Smooth muscle cell (in vitro differentiated cells): Measurements from ENCODE around the gene IRF4. TPM values are rescaled to one million over a fixed set of nuclear protein-coding genes. Genes with fewer than 3 reads are reported as not detected.

Source experiments
- DNase-seq: peaks from one replicate; lab custom pipeline; 2025; ENCODE audit not compliant: unreplicated experiment; lab: John Stamatoyannopoulos, UW
- H2AFZ ChIP-seq: fragments of 200-600 bp; sonication (generic); 2 replicates; pipeline ENCODE4 v1.6.0; 2016; ENCODE audit warnings: antibody characterized with exemption, low read depth, mild to moderate bottlenecking
- H3F3A ChIP-seq: fragments of 200-600 bp; sonication (generic); 2 replicates; pipeline ENCODE4 v1.6.0; 2017; ENCODE audit warnings: antibody characterized with exemption, low read depth
- H3K27ac ChIP-seq: fragments of 200-600 bp; sonication (generic); 2 replicates; pipeline ENCODE4 v1.5.1; 2016; ENCODE audit warnings: low read depth, mild to moderate bottlenecking
- H3K27me3 ChIP-seq: fragments of 200-600 bp; sonication (generic); 2 replicates; pipeline ENCODE4 v1.6.1; 2016; ENCODE audit warnings: low read depth, mild to moderate bottlenecking
- H3K36me3 ChIP-seq: fragments of 200-600 bp; sonication (generic); 2 replicates; pipeline ENCODE4 v1.5.1; 2016; ENCODE audit warnings: low read depth
- H3K4me1 ChIP-seq: fragments of 200-600 bp; sonication (generic); 2 replicates; pipeline ENCODE4 v1.5.1; 2016; ENCODE audit warnings: low read depth
- H3K4me2 ChIP-seq: fragments of 200-600 bp; sonication (generic); 2 replicates; pipeline ENCODE4 v1.6.0; 2016; ENCODE audit warnings: mild to moderate bottlenecking
- H3K4me3 ChIP-seq: fragments of 200-600 bp; sonication (generic); 2 replicates; pipeline ENCODE4 v1.5.1; 2016; ENCODE audit warnings: mild to moderate bottlenecking
- H3K79me2 ChIP-seq: fragments of 200-600 bp; sonication (generic); 2 replicates; pipeline ENCODE4 v1.6.0; 2016; ENCODE audit warnings: low read depth, mild to moderate bottlenecking
- H3K9ac ChIP-seq: fragments of 200-600 bp; sonication (generic); 2 replicates; pipeline ENCODE4 v1.6.0; 2016; ENCODE audit warnings: low read depth
- H3K9me3 ChIP-seq: fragments of 200-600 bp; sonication (generic); replicated peaks from 2 replicates; pipeline ENCODE4 v1.5.1; 2016; ENCODE audit warnings: low read depth
- H4K20me1 ChIP-seq: fragments of 200-600 bp; sonication (generic); 2 replicates; pipeline ENCODE4 v1.6.0; 2016; ENCODE audit warnings: low read depth
- WGBS: methylation state at CpG from one replicate; pipeline ENCODE4 v1.1.7; 2016; ENCODE audit warnings: low lambda C conversion rate; 5-methylcytosine and 5-hydroxymethylcytosine counted together
- polyA plus RNA-seq: library from polyadenylated mRNA; unstranded; fragments of >200 nt; fragmentation: Nextera tagmentation; extraction: Ambion mirVana; gene quantifications from 2 replicates; pipeline ENCODE4 v1.2.1, GENCODE V29; 2016
- total RNA-seq: library from RNA; depleted of rRNA; stranded (reverse); fragments of >200 nt; gene quantifications from 2 replicates; pipeline ENCODE4 v1.2.3, GENCODE V29; 2014
- TF ChIP-seq, protein P1 (sequence below): fragments of 200-600 bp; sonication (generic); IDR thresholded peaks from 2 replicates; pipeline ENCODE4 v1.5.1; 2017; ENCODE audit warnings: borderline replicate concordance, mild to moderate bottlenecking, antibody characterized with exemption; ENCODE audit not compliant: insufficient read depth, poor library complexity, severe bottlenecking

IRF4 gene
- total and polyA plus RNA-seq, 2 experiments from 2014 or later: 0.04 TPM; not detected in 1

DNA sequence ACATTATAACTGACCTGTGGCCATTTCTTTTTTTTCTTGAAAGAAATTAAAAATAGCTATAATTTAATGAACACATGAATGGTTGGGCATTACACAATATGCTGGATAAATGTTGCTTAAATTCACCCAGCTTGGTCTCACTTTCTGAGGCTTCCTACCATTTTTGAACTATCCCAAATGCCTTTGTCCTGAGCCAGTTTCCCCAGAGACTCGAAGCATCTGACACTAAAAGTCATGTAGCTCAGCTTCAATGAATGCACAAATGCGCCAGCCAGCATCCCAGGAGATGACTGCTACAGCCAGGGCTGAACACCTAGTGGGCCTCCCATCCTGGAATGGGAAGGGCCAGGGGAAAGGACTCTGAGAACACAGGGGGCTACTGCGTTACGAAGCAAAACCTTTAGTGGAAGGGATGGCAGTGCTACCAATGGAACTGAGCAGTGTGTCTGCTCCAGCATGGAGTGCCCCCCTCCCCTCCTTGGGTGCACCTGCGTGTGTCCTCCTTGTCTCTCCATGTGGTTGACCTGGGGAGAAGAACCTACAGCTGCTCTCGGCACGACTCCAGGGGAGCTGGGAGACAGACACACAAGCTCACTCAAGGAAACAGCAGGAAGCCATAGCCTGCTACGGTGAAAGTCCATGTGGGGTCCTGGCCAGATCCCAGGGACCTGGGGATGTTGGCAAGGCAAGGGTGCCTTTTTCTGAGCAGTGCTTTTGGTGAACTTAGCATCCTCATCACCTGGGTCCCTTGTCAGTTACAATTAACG, 60.9 kb downstream of the IRF4 start:
- no peak overlapping the region for H3K9ac ChIP-seq
- no peak overlapping the region for H3K4me2 ChIP-seq

DNA sequence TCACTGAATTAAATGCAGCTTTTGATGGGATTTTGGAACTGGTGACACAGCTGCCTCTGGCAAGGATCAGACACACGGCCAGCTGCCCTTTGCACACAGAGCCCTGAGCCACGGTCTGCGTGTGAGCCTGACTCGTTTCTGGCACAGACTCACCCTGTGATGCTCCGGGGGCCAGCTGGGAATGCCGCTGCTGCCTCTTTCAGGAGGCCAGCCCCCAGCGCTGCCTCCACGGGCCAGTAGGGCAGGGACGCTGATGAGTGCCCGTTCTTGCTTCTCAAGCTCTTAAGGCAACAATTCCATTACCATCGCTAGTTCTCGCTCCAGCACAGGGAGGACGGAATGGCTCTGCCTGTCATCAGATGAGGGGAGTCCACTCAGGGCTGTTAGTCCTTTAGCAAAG, 61.6 kb downstream of the IRF4 start:
- DNase-seq: no peak
- Histone ChIP-seq H3K4me3 (no peak overlapping the region), H3K4me1 (no peaks in the 10 kb centered on the region), H2AFZ (no peak overlapping the region), H3K36me3 (no peaks in the 10 kb centered on the region), H3K27me3 (no peaks in the 10 kb centered on the region), H4K20me1 (no peaks in the 10 kb centered on the region), H3K9ac (no peak overlapping the region), H3K4me2 (no peak overlapping the region), H3F3A (no peaks in the 10 kb centered on the region), H3K9me3 (no peaks in the 10 kb centered on the region), H3K79me2 (no peaks in the 10 kb centered on the region), H3K27ac (no peak overlapping the region)
- WGBS: 68% methylated on average over 13 of the region's 13 CpGs
- TF ChIP-seq, protein P1, sequence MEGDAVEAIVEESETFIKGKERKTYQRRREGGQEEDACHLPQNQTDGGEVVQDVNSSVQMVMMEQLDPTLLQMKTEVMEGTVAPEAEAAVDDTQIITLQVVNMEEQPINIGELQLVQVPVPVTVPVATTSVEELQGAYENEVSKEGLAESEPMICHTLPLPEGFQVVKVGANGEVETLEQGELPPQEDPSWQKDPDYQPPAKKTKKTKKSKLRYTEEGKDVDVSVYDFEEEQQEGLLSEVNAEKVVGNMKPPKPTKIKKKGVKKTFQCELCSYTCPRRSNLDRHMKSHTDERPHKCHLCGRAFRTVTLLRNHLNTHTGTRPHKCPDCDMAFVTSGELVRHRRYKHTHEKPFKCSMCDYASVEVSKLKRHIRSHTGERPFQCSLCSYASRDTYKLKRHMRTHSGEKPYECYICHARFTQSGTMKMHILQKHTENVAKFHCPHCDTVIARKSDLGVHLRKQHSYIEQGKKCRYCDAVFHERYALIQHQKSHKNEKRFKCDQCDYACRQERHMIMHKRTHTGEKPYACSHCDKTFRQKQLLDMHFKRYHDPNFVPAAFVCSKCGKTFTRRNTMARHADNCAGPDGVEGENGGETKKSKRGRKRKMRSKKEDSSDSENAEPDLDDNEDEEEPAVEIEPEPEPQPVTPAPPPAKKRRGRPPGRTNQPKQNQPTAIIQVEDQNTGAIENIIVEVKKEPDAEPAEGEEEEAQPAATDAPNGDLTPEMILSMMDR: no peak

More for the DNA sequence above, 60.9 kb downstream of the IRF4 start:
- TF ChIP-seq, protein P1: no peak
- Histone ChIP-seq H3F3A (no peaks in the 10 kb centered on the region), H3K79me2 (no peaks in the 10 kb centered on the region), H3K4me3 (no peak overlapping the region), H3K27ac (no peak overlapping the region), H3K36me3 (no peaks in the 10 kb centered on the region), H3K9me3 (no peaks in the 10 kb centered on the region), H3K27me3 (no peaks in the 10 kb centered on the region), H4K20me1 (no peaks in the 10 kb centered on the region), H3K4me1 (no peaks in the 10 kb centered on the region), H2AFZ (no peak overlapping the region)
- no peak for DNase-seq
- WGBS: 85% methylated on average over 9 of the region's 9 CpGs

DNA sequence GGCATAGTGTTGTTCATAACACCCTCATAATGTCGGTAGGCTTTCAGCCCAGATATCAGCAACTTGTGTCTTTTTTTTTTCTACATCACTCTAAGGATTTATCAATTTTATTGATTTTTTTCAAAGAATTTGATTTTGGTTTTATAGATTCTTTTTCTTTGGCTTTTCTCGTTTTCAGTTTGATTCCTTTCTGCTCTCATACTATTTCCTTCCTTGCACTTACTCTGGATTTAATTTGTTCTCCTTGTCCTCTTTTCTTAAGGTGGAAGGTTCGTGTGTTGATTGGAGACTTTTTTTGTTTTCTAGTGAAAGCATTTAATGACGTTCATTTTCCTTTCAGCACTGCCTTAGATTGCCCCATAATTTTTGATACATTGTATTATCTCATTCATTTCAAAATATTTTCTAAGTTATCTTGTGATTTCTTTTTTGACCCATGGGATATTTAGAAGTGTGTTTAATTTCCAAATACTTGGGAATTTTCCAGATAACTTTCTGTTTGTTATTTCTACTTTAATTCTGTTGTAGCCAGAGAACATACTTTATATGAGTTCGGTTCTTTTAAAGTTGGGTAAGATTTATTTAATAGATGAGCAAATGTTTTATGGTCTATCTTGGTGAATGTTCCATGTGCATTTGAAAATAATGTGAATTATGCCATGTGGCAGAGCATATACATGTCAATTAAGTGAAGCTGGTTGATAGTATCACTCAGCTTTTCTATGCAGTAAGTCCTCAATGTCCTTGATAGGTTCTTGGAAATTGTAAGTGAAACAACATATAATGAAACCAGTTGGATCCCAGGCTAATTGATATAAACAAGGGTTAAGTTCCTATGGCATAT, 62.8 kb downstream of the IRF4 start:
- H2AFZ ChIP-seq: no peak overlapping the region
- TF ChIP-seq, protein P1: no peak
- no peaks in the 10 kb centered on the region for H4K20me1 ChIP-seq
- H3K4me1 ChIP-seq: no peaks in the 10 kb centered on the region
- H3K79me2 ChIP-seq: no peaks in the 10 kb centered on the region
- DNase-seq: no peak
- H3K4me3 ChIP-seq: no peak overlapping the region
- H3K36me3 ChIP-seq: no peaks in the 10 kb centered on the region
- 89% methylated on average over 5 of the region's 5 CpGs for WGBS
- no peak overlapping the region for H3K9ac ChIP-seq
- H3K27me3 ChIP-seq: no peaks in the 10 kb centered on the region
- H3F3A ChIP-seq: no peaks in the 10 kb centered on the region
- H3K27ac ChIP-seq: no peak overlapping the region
- no peaks in the 10 kb centered on the region for H3K9me3 ChIP-seq
- no peak overlapping the region for H3K4me2 ChIP-seq
